RWPE1 (cell line): ENCODE measurements around the gene PRICKLE2.

Source experiments
- CTCF ChIA-PET: fragments of 350-600 bp; sonication (Branson Sonifier 250); formaldehyde crosslinking; extraction: SDS; loops from one replicate; lab custom pipeline; 2021; lab: Yijun Ruan, JAX
- POLR2A ChIA-PET: fragments of 400-600 bp; formaldehyde crosslinking; extraction: SDS; loops from one replicate; lab custom pipeline; 2020; ENCODE audit warnings: antibody characterized with exemption; ENCODE audit not compliant: low non-redundant PET; lab: Yijun Ruan, JAX
- DNase-seq: peaks from one replicate; pipeline ENCODE4 v3.0.0; 2012; ENCODE audit warnings: low spot score
- H3K27ac ChIP-seq: fragments of 450-650 bp; 2 replicates; pipeline ENCODE4 v1.5.1; 2017
- TF ChIP-seq, protein P1 (sequence below): fragments of 450-650 bp; conservative IDR thresholded peaks from 2 replicates; pipeline ENCODE4 v1.5.1; 2017; ENCODE audit warnings: low read depth, mild to moderate bottlenecking

The PRICKLE2 gene, protein sequence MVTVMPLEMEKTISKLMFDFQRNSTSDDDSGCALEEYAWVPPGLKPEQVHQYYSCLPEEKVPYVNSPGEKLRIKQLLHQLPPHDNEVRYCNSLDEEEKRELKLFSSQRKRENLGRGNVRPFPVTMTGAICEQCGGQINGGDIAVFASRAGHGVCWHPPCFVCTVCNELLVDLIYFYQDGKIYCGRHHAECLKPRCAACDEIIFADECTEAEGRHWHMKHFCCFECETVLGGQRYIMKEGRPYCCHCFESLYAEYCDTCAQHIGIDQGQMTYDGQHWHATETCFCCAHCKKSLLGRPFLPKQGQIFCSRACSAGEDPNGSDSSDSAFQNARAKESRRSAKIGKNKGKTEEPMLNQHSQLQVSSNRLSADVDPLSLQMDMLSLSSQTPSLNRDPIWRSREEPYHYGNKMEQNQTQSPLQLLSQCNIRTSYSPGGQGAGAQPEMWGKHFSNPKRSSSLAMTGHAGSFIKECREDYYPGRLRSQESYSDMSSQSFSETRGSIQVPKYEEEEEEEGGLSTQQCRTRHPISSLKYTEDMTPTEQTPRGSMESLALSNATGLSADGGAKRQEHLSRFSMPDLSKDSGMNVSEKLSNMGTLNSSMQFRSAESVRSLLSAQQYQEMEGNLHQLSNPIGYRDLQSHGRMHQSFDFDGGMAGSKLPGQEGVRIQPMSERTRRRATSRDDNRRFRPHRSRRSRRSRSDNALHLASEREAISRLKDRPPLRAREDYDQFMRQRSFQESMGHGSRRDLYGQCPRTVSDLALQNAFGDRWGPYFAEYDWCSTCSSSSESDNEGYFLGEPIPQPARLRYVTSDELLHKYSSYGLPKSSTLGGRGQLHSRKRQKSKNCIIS

DNA sequence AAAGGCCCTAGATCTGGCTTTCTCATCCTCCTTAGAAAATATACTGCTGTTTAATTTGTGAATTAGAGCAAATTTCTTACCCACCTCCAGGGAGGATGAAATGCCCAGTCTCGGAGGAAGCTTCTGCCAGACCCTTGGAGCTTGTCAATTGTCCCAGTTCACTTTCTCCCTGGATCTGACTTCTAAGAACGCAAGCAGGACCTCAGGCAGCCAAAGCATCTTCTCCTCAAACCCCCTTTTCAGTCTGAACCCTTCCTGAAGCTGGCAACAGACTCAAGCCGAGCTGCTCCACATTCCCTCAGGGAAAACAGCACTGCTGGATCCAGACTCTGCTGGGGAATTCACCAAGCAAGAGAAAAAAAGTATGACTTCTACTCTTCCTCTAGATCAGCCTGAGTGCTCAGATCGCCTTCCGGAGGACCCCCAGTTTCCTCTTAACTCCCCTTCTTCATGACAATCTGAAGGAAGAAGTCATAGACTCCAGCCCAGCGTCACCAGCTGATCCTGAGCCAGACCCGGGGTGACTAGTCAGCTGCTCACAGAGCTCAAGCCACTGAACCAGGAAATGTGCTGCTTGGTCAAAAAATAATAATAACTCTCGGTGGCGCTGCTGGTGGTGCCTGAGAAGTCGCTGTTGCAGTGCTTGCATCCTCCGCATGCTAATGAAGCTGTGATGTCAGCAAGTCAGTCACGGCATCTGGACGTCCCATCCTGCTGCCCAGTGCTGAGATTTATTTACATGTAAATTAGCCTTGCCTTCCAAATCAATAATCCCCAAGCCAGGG is at the start of gene PRICKLE2:
TSS of gene PRICKLE2 (minus strand) at position 641 of the 785 bp plus-strand sequence. CDS start 26,539 bp downstream, outside the sequence.
- no peak within 1 kb of the TSS; the same call in 1 of the 2 replicates for H3K27ac ChIP-seq
- ChIA-PET POLR2A (no interaction called here), CTCF (no interaction called here)
- TF ChIP-seq, protein P1, sequence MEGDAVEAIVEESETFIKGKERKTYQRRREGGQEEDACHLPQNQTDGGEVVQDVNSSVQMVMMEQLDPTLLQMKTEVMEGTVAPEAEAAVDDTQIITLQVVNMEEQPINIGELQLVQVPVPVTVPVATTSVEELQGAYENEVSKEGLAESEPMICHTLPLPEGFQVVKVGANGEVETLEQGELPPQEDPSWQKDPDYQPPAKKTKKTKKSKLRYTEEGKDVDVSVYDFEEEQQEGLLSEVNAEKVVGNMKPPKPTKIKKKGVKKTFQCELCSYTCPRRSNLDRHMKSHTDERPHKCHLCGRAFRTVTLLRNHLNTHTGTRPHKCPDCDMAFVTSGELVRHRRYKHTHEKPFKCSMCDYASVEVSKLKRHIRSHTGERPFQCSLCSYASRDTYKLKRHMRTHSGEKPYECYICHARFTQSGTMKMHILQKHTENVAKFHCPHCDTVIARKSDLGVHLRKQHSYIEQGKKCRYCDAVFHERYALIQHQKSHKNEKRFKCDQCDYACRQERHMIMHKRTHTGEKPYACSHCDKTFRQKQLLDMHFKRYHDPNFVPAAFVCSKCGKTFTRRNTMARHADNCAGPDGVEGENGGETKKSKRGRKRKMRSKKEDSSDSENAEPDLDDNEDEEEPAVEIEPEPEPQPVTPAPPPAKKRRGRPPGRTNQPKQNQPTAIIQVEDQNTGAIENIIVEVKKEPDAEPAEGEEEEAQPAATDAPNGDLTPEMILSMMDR = no peak
- no peak for DNase-seq

DNA sequence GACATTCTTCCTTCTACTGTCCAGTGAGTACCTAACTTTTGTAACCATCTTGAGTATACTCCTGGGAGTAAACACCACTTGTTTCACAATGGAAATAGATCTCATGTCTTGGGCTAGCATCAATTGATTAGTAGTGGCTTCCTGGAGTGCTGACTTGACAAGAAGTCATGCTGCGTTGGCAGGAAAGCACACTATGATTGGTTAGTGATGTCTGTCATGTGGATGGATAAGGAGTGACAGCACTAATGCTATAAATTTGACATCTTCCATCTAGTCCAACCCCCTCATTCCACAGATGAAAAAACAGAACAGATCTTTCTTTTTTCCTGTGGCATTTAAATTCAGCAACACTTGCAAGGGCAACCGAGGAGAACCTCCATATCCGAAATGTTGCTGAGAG is 47.6 kb upstream of the PRICKLE2 start:
- DNase-seq = no peak
- POLR2A ChIA-PET = no interaction called here
- TF ChIP-seq, protein P1 = no peak
- no peak overlapping the region for H3K27ac ChIP-seq
- CTCF ChIA-PET = no interaction called here

DNA sequence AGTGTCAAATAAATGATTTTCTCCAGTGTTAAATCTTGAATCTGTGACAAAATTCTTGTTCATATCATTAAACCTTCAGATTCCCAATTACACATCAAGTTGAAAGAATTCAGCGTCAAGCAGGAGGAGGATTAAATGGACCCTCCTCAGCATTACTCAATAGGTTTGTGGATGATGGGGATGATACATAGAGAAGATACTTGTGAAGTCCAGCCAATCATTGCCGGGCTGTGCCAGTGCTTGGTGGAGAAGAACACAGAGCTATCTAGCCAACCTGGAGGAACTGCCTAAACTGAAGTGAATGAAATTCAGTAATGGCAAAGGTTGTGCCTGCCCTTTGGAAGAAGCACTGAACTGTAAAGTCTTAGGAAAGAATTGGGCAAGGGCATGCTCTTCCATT is 47.0 kb upstream of the PRICKLE2 start:
- ChIA-PET POLR2A (no interaction called here), CTCF (no interaction called here)
- no peak for DNase-seq
- no peak overlapping the region for H3K27ac ChIP-seq
- TF ChIP-seq, protein P1 = no peak

DNA sequence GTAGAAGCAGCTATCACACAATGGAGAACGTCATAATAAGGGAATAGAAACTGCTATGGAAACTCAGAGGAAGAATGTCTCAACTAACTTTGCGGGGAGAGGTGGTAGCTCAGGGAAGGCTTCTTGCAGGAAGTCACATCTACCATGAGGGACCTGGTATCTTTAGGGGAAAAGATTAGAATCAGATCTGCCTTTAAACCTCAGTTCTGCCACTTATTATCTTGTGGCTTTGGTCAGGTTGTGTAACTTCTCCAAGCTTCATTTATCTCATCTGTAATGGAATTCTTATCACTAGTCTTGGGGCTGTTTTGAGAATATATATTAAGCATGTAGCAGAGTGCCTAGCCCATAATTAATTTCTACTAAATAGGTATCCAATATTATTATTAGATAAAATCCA is 46.4 kb upstream of the PRICKLE2 start:
- ChIA-PET POLR2A (no interaction called here), CTCF (interaction anchor here (0.7 kb wide), 2 partner anchors 137 to 192 kb away, joined by 5 read pairs; no protein-coding TSS in a partner anchor)
- TF ChIP-seq, protein P1 = no peak
- H3K27ac ChIP-seq = no peak overlapping the region
- DNase-seq = no peak

DNA sequence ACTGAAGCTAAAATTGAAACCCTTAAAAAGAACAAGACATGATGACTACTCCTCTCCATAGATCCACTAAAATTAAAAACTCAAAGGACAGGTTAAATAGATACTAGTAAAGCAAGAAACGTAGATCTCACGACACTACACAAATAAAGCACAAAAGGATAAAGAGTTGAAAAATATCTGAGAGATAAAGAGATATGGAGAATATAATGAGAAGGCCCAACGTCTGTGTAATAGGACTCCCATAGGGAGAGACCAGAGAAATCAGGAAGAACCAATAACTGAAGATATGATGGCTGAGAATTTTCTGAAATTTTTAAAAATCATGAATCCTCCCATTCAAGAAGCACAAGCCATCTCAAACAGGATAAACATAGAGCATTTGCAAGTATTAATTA is 45.6 kb upstream of the PRICKLE2 start:
- ChIA-PET POLR2A (no interaction called here), CTCF (interaction anchor here (0.7 kb wide), 1 partner anchor 136 kb away, joined by 5 read pairs; no protein-coding TSS in a partner anchor)
- TF ChIP-seq, protein P1 = no peak
- no peak overlapping the region for H3K27ac ChIP-seq
- DNase-seq = no peak
